Left ventricle myocardium inferior (tissue), 1 donor: Measurements from ENCODE around the gene ARHGAP31. TPM values are rescaled to one million over a fixed set of nuclear protein-coding genes. Genes with fewer than 3 reads are reported as not detected.

Source experiments
- DNase-seq: peaks from one replicate; pipeline ENCODE4 v3.0.0-alpha.2; 2020
- H3K27ac ChIP-seq: fragments of 200-600 bp; replicated peaks from 2 replicates; pipeline ENCODE4 v1.8.0; 2021
- H3K27me3 ChIP-seq: fragments of 200-600 bp; 2 replicates; pipeline ENCODE4 v1.8.0; 2021; ENCODE audit warnings: low read depth
- H3K36me3 ChIP-seq: fragments of 200-600 bp; 2 replicates; pipeline ENCODE4 v1.8.0; 2021
- H3K4me1 ChIP-seq: fragments of 200-600 bp; 2 replicates; pipeline ENCODE4 v1.8.0; 2021
- H3K4me3 ChIP-seq: fragments of 200-600 bp; 2 replicates; pipeline ENCODE4 v1.8.0; 2021; ENCODE audit warnings: mild to moderate bottlenecking, moderate library complexity
- H3K9me3 ChIP-seq: fragments of 200-600 bp; replicated peaks from 2 replicates; pipeline ENCODE4 v1.8.0; 2021
- CTCF ChIP-seq: fragments of 200-600 bp; IDR thresholded peaks from 2 replicates; pipeline ENCODE4 v1.8.0; 2021; ENCODE audit warnings: antibody characterized with exemption, mild to moderate bottlenecking, borderline replicate concordance
- intact Hi-C: fragments of 100-400 bp; cut with micrococcal nuclease; formaldehyde crosslinking; loops from one replicate; pipeline ENCODE4 v1.11.0; 2022
- total RNA-seq: library from RNA; stranded (reverse); fragmentation: NEBNext Ultra II Directional; extraction: Animal tissue kit (Norgen Biotek cat#: 25700); gene quantifications from one replicate; pipeline ENCODE4 v1.2.1, GENCODE V29; 2021
- donor health status: DM: no; HTN: yes; CAD: no; lungs with severe emphysema.

The ARHGAP31 gene
- total RNA-seq, 1 donor from 2014 or later: 38.0 TPM

GRCh38 chr3:119340446-119340845 lies 46.3 kb downstream of the ARHGAP31 start:
- DNase-seq: no peak
- Histone ChIP-seq H3K4me1 (peaks cover 67% of the 10 kb centered on the region), H3K36me3 (peaks cover 8% of the 10 kb centered on the region), H3K27ac (no peak overlapping the region), H3K27me3 (no peaks in the 10 kb centered on the region), H3K9me3 (no peaks in the 10 kb centered on the region), H3K4me3 (no peak overlapping the region)
- intact Hi-C loops: no loop called here
- no peak for TF ChIP-seq CTCF

GRCh38 chr3:119342176-119342575 lies 48.0 kb downstream of the ARHGAP31 start:
- Histone ChIP-seq H3K27ac (no peak overlapping the region), H3K4me3 (no peak overlapping the region), H3K36me3 (peaks cover 3% of the 10 kb centered on the region), H3K27me3 (no peaks in the 10 kb centered on the region), H3K9me3 (no peaks in the 10 kb centered on the region), H3K4me1 (peaks cover 84% of the 10 kb centered on the region)
- no peak for TF ChIP-seq CTCF
- no peak for DNase-seq
- intact Hi-C loops: no loop called here

- no peaks in the 10 kb centered on the region for H3K9me3 ChIP-seq
- peak overlapping the region; percentile 10 for H3K27ac ChIP-seq
- H3K4me3 ChIP-seq: no peak overlapping the region
- no peaks in the 10 kb centered on the region for H3K36me3 ChIP-seq
- no peak for TF ChIP-seq CTCF
- peaks cover 93% of the 10 kb centered on the region for H3K4me1 ChIP-seq
- no peak for DNase-seq
- intact Hi-C loops: no loop called here
- no peaks in the 10 kb centered on the region for H3K27me3 ChIP-seq
Measured at GRCh38 chr3:119343719-119344118, 49.5 kb downstream of the ARHGAP31 start.

GRCh38 chr3:119346076-119346496 lies 51.9 kb downstream of the ARHGAP31 start:
- Histone ChIP-seq H3K9me3 (no peaks in the 10 kb centered on the region), H3K4me1 (peaks cover 95% of the 10 kb centered on the region), H3K27ac (peak overlapping the region; percentile 56), H3K27me3 (no peaks in the 10 kb centered on the region), H3K36me3 (no peaks in the 10 kb centered on the region), H3K4me3 (no peak overlapping the region)
- DNase-seq: no peak
- no peak for TF ChIP-seq CTCF
- intact Hi-C loops: no loop called here

- H3K4me3 ChIP-seq: no peak overlapping the region
- no peak for DNase-seq
- intact Hi-C loops: no loop called here
- H3K9me3 ChIP-seq: no peaks in the 10 kb centered on the region
- peaks cover 95% of the 10 kb centered on the region for H3K4me1 ChIP-seq
- H3K36me3 ChIP-seq: no peaks in the 10 kb centered on the region
- TF ChIP-seq CTCF: no peak
- peak overlapping the region; percentile 56 for H3K27ac ChIP-seq
- H3K27me3 ChIP-seq: no peaks in the 10 kb centered on the region
Measured at GRCh38 chr3:119347036-119347435, 52.9 kb downstream of the ARHGAP31 start.
